Measurements from ENCODE around the gene C19orf47. TPM values are rescaled to one million over a fixed set of nuclear protein-coding genes. Genes with fewer than 3 reads are reported as not detected.

The C19orf47 gene
- total RNA-seq, 1 donor from 2014 or later, result 18.6 TPM

DNA sequence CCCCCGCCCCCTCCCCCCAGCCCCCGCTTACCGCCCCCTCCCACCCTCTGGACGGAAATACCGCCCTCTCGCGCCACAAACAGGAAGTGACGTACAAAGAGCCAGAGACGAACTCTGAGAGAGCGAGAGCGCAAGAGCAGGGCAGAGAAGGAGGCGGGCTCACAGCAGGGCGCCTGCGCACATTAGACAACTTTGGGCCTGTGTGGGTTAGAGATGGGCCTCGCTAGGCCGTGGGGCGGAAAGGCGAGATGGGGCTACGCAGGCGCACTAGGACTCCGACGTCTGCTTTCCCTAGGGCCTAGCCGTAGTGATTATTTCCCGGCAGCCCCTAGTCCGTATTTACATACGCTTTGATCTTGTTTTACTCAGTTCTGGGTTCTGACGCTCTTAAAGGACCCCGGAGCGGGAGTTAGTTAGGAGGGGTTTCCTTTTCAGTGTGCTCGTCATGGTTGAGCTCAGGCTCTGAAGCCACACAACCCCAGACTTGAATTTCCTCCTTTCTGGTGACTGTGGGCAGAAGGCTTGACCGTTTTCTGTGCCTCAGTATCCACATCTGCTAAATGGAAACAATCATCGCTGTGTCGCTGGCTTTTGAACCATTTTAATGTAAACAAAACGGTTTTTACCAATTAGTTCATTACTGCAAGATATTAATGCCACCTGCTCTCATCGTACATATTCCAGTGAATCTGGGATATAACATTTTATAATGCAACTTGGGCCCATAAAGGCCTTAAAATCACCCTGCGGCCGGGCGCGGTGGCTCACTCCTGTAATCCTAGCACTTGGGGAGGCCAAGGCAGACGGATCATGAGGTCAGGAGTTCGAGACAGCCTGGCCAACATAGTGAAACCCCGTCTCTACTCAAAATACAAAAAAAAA lies 62.6 kb downstream of the C19orf47 start:
- TF ChIP-seq, protein P1, sequence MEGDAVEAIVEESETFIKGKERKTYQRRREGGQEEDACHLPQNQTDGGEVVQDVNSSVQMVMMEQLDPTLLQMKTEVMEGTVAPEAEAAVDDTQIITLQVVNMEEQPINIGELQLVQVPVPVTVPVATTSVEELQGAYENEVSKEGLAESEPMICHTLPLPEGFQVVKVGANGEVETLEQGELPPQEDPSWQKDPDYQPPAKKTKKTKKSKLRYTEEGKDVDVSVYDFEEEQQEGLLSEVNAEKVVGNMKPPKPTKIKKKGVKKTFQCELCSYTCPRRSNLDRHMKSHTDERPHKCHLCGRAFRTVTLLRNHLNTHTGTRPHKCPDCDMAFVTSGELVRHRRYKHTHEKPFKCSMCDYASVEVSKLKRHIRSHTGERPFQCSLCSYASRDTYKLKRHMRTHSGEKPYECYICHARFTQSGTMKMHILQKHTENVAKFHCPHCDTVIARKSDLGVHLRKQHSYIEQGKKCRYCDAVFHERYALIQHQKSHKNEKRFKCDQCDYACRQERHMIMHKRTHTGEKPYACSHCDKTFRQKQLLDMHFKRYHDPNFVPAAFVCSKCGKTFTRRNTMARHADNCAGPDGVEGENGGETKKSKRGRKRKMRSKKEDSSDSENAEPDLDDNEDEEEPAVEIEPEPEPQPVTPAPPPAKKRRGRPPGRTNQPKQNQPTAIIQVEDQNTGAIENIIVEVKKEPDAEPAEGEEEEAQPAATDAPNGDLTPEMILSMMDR (conservative IDR thresholded peaks at IDR 0.05), result no peak
- peak; percentile 97 for DNase-seq (ENCODE audit: extremely low spot score, unreplicated experiment)
- Mint-ChIP-seq H3K27ac (peak overlapping the region; percentile 99), H3K9me3 (no peaks in the 10 kb centered on the region), H3K36me3 (no peaks in the 10 kb centered on the region), H3K27me3 (no peaks in the 10 kb centered on the region), H3K4me3 (peak overlapping the region; percentile 85), H3K4me1 (ENCODE audit: unreplicated experiment) (peaks cover 24% of the 10 kb centered on the region)

DNA sequence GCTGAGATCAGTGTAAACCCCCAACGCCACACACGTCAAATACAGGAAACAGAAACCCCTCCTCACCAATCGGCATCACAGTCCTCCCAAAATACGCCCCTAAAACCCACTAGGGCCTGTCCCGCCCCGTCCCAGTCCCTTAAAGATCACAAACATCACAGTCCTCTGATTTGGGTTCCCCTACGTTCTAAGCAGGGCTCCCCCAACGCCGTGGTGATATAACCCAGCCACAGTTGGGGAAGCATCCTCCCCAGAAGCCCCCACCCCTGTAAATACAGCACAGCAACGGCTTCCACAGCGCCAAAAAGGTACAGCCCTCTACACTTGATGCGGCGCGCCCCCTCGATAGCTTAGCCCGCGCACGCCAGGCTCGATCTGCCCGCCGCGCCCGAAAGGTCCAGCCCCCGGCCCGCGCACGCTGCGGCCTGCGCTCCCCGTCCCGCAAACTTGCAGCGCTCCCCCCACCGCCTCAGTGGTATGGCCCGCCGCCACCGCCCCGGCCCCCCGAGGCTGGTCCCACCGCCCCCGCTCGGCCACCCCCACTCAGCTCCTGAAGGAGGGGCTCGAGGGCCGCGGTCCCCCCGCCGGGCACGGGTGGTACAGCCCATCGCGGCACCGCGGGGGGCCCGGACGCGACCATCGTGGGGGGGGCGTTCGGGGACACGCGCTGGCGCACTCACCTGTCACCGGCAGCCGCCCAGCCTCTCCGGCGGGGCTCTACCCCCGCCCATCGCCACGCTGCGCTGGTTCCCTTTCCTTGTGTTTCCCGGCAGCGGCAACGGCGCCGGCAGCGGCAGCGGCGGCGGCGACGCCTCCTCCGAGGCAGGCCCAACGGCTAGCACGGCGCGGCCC lies 63.5 kb downstream of the C19orf47 start, which contains the start of gene AKT2:
TSS of gene AKT2 (minus strand) at position 845 of the 852 bp plus-strand sequence. CDS start 20,078 bp downstream, outside the sequence.
- peak within 1 kb of the TSS; percentile 99 for H3K27ac Mint-ChIP-seq
- TF ChIP-seq, protein P1 (conservative IDR thresholded peaks at IDR 0.05), result no peak
- DNase-seq (ENCODE audit: extremely low spot score, unreplicated experiment), result peak; percentile 91
- peak within 1 kb of the TSS; percentile 97 for H3K4me3 Mint-ChIP-seq
- no peaks in the 10 kb centered on the region for H3K27me3 Mint-ChIP-seq
- H3K9me3 Mint-ChIP-seq, result no peaks in the 10 kb centered on the region
- no peaks in the 10 kb centered on the region for H3K36me3 Mint-ChIP-seq
- peaks cover 28% of the 10 kb centered on the region for H3K4me1 Mint-ChIP-seq (ENCODE audit: unreplicated experiment)

DNA sequence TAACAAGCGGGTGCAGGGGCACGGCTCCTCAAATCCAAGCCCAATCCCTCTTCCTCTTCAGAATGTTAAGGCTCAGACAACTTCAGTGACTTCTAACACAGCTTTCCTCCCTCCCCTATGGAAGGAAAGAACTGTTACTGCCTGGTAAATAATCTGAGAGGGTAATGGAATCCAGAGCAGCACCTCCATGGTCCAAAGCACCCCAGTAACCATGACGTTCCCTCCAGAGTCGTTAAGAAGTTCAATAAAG lies 64.0 kb downstream of the C19orf47 start:
- Mint-ChIP-seq H3K27ac (peak overlapping the region; percentile 93), H3K4me3 (peak overlapping the region; percentile 97), H3K9me3 (no peaks in the 10 kb centered on the region), H3K4me1 (ENCODE audit: unreplicated experiment) (peaks cover 28% of the 10 kb centered on the region), H3K36me3 (no peaks in the 10 kb centered on the region), H3K27me3 (no peaks in the 10 kb centered on the region)
- TF ChIP-seq, protein P1 (conservative IDR thresholded peaks at IDR 0.05), result no peak
- no peak for DNase-seq (ENCODE audit: extremely low spot score, unreplicated experiment)

DNA sequence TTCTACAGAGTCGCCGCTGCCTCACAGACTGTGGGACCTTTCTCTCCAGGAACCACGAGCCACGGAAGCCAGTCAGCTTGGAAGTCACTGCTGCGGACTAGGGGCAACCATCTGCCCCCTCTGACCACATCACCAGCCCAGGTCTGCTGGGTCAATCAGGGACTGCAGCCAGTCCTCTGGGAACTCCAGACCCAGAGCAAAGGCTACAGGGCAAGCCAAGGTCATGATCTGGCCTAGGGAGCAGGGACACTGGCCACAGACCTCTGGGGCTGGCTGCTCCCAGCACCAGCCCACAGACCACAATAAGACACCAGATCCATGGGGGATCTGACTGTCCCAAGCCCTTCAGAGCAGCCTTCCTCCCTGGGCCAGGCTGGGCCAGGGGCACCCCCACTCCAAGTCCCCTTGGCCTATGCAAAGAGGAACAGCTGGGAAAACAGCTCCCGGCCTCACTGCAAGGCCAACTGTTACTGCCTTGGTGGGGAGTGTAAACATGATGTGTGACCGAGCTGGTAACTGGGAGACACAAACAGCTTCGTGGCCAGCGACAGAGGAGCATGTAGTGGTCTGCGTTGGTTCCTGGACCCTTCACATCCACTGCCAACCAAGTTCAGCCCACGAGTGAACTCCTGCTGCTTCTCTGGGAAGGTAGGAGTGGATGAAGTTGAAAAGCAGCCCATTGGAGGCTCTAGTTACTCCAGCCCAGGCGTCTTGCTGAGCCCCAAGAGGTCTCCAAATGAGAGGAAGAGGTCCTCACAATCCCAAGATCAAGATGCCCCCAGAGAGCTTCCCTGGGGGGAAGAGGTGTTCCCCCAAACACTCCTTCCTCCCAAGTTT lies 64.6 kb downstream of the C19orf47 start:
- Mint-ChIP-seq H3K27me3 (no peaks in the 10 kb centered on the region), H3K27ac (peak overlapping the region; percentile 93), H3K4me3 (peak overlapping the region; percentile 97), H3K9me3 (no peaks in the 10 kb centered on the region), H3K4me1 (ENCODE audit: unreplicated experiment) (peaks cover 30% of the 10 kb centered on the region), H3K36me3 (no peaks in the 10 kb centered on the region)
- TF ChIP-seq, protein P1 (conservative IDR thresholded peaks at IDR 0.05), result no peak
- no peak for DNase-seq (ENCODE audit: extremely low spot score, unreplicated experiment)

DNA sequence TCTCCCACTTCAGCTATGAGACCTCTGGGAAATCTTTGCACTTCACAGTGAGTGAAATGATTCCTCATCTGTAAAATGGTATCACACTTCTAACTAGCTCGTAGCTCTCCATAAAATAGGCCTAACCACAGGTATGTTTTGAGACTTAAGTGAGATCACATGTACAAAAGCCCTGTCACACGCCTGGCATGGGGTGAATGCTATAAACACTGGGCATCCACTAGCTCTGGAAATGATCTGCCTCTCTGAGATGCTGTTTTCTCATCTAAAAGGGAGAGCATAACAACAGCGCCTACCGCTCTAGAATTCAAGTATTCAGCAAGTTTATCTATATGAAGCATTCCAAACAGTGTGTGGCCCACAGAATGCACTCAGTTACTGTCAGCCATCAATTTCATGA lies 65.3 kb downstream of the C19orf47 start:
- Mint-ChIP-seq H3K4me1 (ENCODE audit: unreplicated experiment) (peaks cover 37% of the 10 kb centered on the region), H3K36me3 (no peaks in the 10 kb centered on the region), H3K27me3 (no peaks in the 10 kb centered on the region), H3K4me3 (peak overlapping the region; percentile 97), H3K9me3 (no peaks in the 10 kb centered on the region), H3K27ac (peak overlapping the region; percentile 93)
- TF ChIP-seq, protein P1 (conservative IDR thresholded peaks at IDR 0.05), result no peak
- DNase-seq (ENCODE audit: extremely low spot score, unreplicated experiment), result no peak
